ENCODE measurements around the gene TMEM132C. TPM values are rescaled to one million over a fixed set of nuclear protein-coding genes. Genes with fewer than 3 reads are reported as not detected.

The TMEM132C gene
- total and polyA plus RNA-seq, 11 donors = 0.05 to 5.9 (median 0.85) TPM

- peaks cover 0 to 16% (median 0%) of the 10 kb centered on the region in 9 donors for H3K27me3 ChIP-seq
- ATAC-seq (no peak), DNase-seq (no peak)
- no peaks in the 10 kb centered on the region for H3K4me1 ChIP-seq
- TF ChIP-seq POLR2A (IDR thresholded peaks at IDR 0.05) = no peak
- no peak for TF ChIP-seq CTCF (IDR thresholded peaks at IDR 0.05)
- H3K27ac ChIP-seq = no peak overlapping the region
- no peaks in the 10 kb centered on the region for H3K36me3 ChIP-seq
- intact Hi-C loops (cut with DNase I) = no loop called here
- 67 to 78% (median 73%) methylated on average over 13 of the region's 13 CpGs for WGBS, 4 donors
- no peak overlapping the region for H3K4me3 ChIP-seq
- no peaks in the 10 kb centered on the region for H3K9me3 ChIP-seq
These were observed 282.7 kb downstream of the TMEM132C start for GRCh38 chr12:128549601-128550218.

DNA sequence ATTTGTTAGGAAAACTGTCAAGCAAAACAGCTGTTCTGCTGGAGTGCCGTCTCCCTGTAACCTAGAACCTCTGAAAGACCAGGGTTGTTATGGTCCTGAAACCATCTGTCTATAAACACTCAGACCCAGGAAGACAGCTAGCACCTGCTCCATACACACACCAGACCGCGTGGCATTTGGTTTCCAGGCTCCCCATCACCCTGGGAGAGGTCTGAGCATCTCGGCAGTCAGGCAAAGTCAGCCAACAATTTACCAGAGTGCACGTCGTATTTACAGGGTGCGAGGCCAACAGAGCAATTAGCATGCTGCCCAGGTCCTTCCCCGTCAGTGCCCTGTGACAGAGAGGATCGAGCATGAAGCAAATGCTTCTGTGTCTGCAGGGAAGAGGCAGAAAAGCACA lies 284.3 kb downstream of the TMEM132C start:
- no peaks in the 10 kb centered on the region for H3K4me1 ChIP-seq
- DNase-seq = no peak
- peaks cover 0 to 5% (median under 1%) of the 10 kb centered on the region in 12 donors for H3K9me3 ChIP-seq
- peaks cover 0 to 16% (median 0%) of the 10 kb centered on the region in 9 donors for H3K27me3 ChIP-seq
- TF ChIP-seq POLR2A (IDR thresholded peaks at IDR 0.05) (no peak), CTCF (IDR thresholded peaks at IDR 0.05) (no peak)
- H3K4me3 ChIP-seq = no peak overlapping the region
- intact Hi-C loops (cut with DNase I) = no loop called here
- no peaks in the 10 kb centered on the region for H3K36me3 ChIP-seq
- no peak overlapping the region for H3K27ac ChIP-seq
- WGBS, 4 donors = 26 to 46% (median 37%) methylated on average over 9 of the region's 9 CpGs
- ATAC-seq = no peak

DNA sequence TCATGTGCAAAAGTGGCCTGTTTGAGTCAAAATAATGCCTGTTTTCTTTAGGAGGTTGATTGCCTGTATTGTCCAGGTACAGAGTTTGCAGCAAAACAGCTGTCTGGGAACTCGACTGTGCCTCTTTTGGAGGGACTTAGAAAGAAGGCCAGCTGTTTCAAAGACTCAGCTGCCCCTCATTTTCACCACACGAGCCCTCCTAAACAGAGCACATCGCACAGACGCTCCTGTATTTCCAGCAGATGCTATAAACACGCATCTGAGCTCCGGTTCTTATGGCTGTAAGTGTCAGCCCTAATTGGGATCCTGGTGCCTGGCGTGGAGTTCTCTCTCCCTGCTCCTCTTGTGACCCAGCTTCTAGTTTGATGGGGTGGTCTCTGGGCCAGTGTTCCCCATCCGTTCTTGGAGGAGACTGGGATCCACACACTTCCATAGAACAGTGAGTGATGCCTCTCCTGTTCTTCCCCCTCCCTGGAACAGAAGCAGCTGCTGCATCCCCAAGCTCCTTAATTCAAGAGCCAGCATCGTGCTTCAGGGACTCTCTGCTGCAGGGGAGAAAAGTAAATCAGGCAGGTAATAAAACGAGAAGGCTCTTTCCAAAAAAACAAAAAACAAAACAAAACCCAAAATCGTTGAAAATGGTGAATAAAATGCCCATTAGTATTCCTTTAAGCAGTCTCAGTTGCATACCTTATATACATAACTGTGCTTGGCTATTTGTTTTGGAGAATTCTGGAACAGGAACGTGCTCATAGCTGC lies 287.8 kb downstream of the TMEM132C start:
- peaks cover 0 to 16% (median 0%) of the 10 kb centered on the region in 9 donors for H3K27me3 ChIP-seq
- DNase-seq = no peak
- H3K4me1 ChIP-seq = no peaks in the 10 kb centered on the region
- intact Hi-C loops (cut with DNase I) = no loop called here
- H3K9me3 ChIP-seq = peaks cover 0 to 15% (median 5%) of the 10 kb centered on the region in 12 donors
- no peaks in the 10 kb centered on the region for H3K36me3 ChIP-seq
- ATAC-seq = no peak
- no peak overlapping the region for H3K4me3 ChIP-seq
- H3K27ac ChIP-seq = no peak overlapping the region
- no peak for TF ChIP-seq CTCF (IDR thresholded peaks at IDR 0.05)
- TF ChIP-seq POLR2A (IDR thresholded peaks at IDR 0.05) = no peak
- 53 to 59% (median 55%) methylated on average over 12 of the region's 12 CpGs for WGBS, 4 donors

DNA sequence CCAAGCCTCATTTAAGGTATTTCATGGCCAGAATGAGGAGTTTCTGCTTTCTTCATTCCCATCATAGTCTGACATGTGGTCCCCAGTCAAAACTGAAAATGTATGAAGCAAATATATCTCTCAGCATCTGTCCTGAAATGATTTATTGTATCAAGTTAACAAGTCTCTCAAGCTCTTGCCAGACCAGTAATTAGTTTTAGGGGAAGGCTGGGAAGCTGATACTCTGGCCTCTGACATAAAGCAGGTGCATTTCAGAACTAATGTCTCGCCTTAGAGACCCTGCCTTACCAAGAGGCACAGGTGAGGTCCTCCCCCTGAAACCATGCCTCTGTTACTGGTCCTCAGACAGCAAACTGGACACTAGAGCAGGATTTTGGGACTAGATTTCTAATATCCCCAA lies 290.3 kb downstream of the TMEM132C start:
- WGBS, 4 donors = 38 to 52% (median 47%) methylated on average over 1 of the region's 1 CpG
- intact Hi-C loops (cut with DNase I) = no loop called here
- ATAC-seq = no peak
- Histone ChIP-seq H3K36me3 (no peaks in the 10 kb centered on the region), H3K4me1 (no peaks in the 10 kb centered on the region), H3K4me3 (no peak overlapping the region), H3K27me3 (peaks cover 0 to under 1% (median 0%) of the 10 kb centered on the region in 9 donors), H3K9me3 (peaks cover 0 to 15% (median 5%) of the 10 kb centered on the region in 12 donors), H3K27ac (no peak overlapping the region)
- DNase-seq = no peak
- no peak for TF ChIP-seq CTCF (IDR thresholded peaks at IDR 0.05)
- no peak for TF ChIP-seq POLR2A (IDR thresholded peaks at IDR 0.05)

All from heart left ventricle (tissue), 16 donors.